ENCODE results near the gene TM4SF5. TPM values are rescaled to one million over a fixed set of nuclear protein-coding genes. Genes with fewer than 3 reads are reported as not detected.

Gene TM4SF5
- total RNA-seq, 1 donor from 2014 or later = 5.3 TPM

DNA sequence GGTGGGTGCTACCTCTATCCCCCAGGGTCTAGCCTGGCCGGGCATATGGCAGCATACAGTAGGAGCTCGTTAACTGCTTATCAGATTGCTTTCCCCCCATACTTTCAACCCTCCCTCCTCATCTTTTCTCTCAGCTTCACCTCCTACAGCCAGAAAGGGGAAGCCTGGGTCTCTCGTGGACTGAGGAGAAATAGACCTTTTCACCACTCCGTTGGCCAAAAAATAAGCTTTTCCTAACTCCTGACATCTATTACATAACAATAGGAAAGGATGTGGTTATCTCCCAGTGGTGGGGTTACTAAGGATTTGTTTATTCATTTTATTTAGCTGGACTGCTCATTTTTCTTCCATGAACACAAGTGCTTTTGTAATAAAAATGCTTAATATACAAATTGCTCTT, 23.0 kb upstream of the TM4SF5 start:
- TF ChIP-seq, protein P1, sequence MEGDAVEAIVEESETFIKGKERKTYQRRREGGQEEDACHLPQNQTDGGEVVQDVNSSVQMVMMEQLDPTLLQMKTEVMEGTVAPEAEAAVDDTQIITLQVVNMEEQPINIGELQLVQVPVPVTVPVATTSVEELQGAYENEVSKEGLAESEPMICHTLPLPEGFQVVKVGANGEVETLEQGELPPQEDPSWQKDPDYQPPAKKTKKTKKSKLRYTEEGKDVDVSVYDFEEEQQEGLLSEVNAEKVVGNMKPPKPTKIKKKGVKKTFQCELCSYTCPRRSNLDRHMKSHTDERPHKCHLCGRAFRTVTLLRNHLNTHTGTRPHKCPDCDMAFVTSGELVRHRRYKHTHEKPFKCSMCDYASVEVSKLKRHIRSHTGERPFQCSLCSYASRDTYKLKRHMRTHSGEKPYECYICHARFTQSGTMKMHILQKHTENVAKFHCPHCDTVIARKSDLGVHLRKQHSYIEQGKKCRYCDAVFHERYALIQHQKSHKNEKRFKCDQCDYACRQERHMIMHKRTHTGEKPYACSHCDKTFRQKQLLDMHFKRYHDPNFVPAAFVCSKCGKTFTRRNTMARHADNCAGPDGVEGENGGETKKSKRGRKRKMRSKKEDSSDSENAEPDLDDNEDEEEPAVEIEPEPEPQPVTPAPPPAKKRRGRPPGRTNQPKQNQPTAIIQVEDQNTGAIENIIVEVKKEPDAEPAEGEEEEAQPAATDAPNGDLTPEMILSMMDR (conservative IDR thresholded peaks at IDR 0.05) = no peak
- peaks cover 4% of the 10 kb centered on the region for H3K4me1 Mint-ChIP-seq (ENCODE audit: unreplicated experiment)
- peaks cover 73% of the 10 kb centered on the region for H3K27me3 Mint-ChIP-seq
- H3K9me3 Mint-ChIP-seq = no peaks in the 10 kb centered on the region
- no peaks in the 10 kb centered on the region for H3K36me3 Mint-ChIP-seq
- no peak overlapping the region for H3K4me3 Mint-ChIP-seq
- DNase-seq (ENCODE audit: extremely low spot score, unreplicated experiment) = no peak
- H3K27ac Mint-ChIP-seq = no peak overlapping the region

DNA sequence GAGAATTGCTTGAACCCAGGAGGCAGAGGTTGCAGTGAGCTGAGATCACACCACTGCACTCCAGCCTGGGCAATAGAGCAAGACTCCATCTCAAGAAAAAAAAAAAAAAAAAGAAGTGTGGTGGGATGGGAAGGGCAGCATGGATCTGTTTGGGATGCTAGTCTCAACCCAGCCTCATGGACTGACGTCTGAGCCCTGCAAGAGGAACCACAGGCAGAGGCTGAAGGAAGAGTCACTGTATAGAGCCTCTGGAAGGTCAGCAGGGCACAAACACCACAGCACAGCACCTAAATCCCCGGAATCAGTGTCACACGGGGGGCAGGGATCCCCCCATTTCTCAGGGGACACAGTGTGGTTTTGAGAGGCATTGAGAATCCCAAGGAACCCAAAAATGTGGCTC, 21.1 kb upstream of the TM4SF5 start:
- Mint-ChIP-seq H3K36me3 (no peaks in the 10 kb centered on the region), H3K27ac (no peak overlapping the region), H3K27me3 (peaks cover 68% of the 10 kb centered on the region), H3K4me3 (no peak overlapping the region), H3K9me3 (no peaks in the 10 kb centered on the region), H3K4me1 (ENCODE audit: unreplicated experiment) (no peaks in the 10 kb centered on the region)
- no peak for DNase-seq (ENCODE audit: extremely low spot score, unreplicated experiment)
- TF ChIP-seq, protein P1 (conservative IDR thresholded peaks at IDR 0.05) = no peak

DNA sequence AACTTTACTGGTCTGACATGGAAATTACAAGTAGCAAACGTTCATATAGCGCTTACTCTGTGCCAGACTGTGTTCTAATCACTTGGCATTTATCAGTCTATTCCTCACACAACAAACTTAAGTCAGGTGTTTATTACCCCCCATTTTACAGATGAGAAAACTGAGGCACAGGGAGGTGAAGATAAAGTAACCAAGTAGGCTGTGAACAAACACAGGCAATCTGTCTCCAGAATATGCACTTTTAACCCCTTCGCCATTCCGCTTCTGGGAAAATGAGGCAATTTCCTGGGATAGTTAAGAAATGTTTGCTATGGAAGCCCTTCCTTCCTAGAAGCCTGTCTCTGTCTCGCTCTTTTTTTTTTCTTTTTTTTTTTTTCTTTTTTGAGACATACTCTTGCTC, 19.8 kb upstream of the TM4SF5 start:
- H3K4me1 Mint-ChIP-seq (ENCODE audit: unreplicated experiment) = no peaks in the 10 kb centered on the region
- peaks cover 58% of the 10 kb centered on the region for H3K27me3 Mint-ChIP-seq
- no peak overlapping the region for H3K27ac Mint-ChIP-seq
- no peaks in the 10 kb centered on the region for H3K9me3 Mint-ChIP-seq
- TF ChIP-seq, protein P1 (conservative IDR thresholded peaks at IDR 0.05) = no peak
- no peak overlapping the region for H3K4me3 Mint-ChIP-seq
- H3K36me3 Mint-ChIP-seq = no peaks in the 10 kb centered on the region
- DNase-seq (ENCODE audit: extremely low spot score, unreplicated experiment) = no peak

DNA sequence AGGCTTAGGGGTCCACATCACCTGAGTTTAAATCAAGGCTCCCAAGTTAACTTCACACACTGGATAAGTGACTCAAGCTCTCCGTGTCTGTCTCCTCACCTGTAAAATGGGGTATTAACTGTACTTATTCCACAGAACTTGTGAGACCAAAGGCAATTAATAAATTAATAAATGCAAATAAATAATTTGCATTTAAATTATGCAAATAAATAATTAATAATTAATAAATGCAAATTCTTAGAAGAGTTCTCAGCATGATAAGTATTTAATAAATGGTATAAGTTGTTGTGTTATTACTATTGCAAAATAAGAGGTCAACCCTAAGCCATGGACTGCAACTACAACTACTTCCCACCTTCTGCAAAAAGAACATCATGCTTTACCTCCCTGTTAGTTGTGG, 18.3 kb upstream of the TM4SF5 start:
- no peaks in the 10 kb centered on the region for H3K9me3 Mint-ChIP-seq
- H3K4me1 Mint-ChIP-seq (ENCODE audit: unreplicated experiment) = no peaks in the 10 kb centered on the region
- TF ChIP-seq, protein P1 (conservative IDR thresholded peaks at IDR 0.05) = no peak
- no peak overlapping the region for H3K27ac Mint-ChIP-seq
- H3K36me3 Mint-ChIP-seq = no peaks in the 10 kb centered on the region
- H3K4me3 Mint-ChIP-seq = no peak overlapping the region
- H3K27me3 Mint-ChIP-seq = peaks cover 59% of the 10 kb centered on the region
- no peak for DNase-seq (ENCODE audit: extremely low spot score, unreplicated experiment)

DNA sequence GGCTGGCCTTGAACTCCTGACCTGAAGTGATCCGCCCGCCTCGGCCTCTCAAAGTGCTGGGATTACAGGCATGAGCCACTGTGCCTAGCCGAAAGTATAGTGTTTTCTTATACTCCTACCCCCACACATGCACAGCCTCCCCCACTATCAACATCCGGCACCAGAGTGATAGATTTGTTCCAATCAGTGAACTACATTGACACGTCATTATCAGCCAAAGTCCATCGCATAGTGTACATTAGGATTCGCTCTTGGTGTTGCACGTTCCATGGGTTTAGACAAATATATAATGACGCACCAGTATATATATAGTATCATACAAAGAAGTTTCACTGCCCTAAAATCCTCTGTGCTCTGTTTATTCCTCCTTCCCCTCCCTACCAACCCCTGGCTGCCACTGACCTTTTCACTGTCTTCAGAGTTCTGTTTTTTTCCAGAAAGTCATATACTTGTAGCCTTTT, 11.9 kb upstream of the TM4SF5 start:
- H3K27me3 Mint-ChIP-seq = peaks cover 38% of the 10 kb centered on the region
- no peak for DNase-seq (ENCODE audit: extremely low spot score, unreplicated experiment)
- H3K4me1 Mint-ChIP-seq (ENCODE audit: unreplicated experiment) = no peaks in the 10 kb centered on the region
- no peaks in the 10 kb centered on the region for H3K36me3 Mint-ChIP-seq
- H3K4me3 Mint-ChIP-seq = no peak overlapping the region
- no peak overlapping the region for H3K27ac Mint-ChIP-seq
- H3K9me3 Mint-ChIP-seq = no peaks in the 10 kb centered on the region
- TF ChIP-seq, protein P1 (conservative IDR thresholded peaks at IDR 0.05) = no peak

DNA sequence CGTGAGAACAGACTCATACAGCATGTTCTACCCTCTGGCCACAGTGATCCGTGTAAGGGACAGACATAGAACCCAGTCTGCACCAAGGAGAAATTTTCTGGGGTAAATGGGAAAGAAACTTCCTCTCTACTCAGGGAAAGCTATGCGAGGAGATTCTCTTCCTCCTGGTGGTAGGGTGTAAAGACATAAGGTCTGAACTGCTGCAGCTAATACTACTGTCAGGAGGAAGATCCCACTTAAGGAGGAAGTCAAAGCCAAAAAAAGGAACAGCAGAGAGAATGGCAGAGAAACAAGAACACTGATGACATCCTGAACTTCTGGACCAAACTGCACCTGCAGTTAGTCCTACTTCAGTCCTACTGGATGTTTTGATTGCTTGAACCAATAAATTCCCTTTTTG, 7.1 kb upstream of the TM4SF5 start:
- no peak for DNase-seq (ENCODE audit: extremely low spot score, unreplicated experiment)
- H3K4me1 Mint-ChIP-seq (ENCODE audit: unreplicated experiment) = no peaks in the 10 kb centered on the region
- no peaks in the 10 kb centered on the region for H3K9me3 Mint-ChIP-seq
- no peaks in the 10 kb centered on the region for H3K36me3 Mint-ChIP-seq
- H3K27ac Mint-ChIP-seq = no peak overlapping the region
- H3K4me3 Mint-ChIP-seq = no peak overlapping the region
- TF ChIP-seq, protein P1 (conservative IDR thresholded peaks at IDR 0.05) = no peak
- peaks cover 11% of the 10 kb centered on the region for H3K27me3 Mint-ChIP-seq

Measured in type B pancreatic cell (in vitro differentiated cells).